HG03442 (cell line): ENCODE results near the gene PRKAB1.
"Not testable (repeated sequence)": the region's sequence is repeated elsewhere in the genome, so short reads cannot be mapped to it uniquely, and the experiment has no call there.

ENCODE experiments used
- ATAC-seq: cut with Tn5 transposase; IDR thresholded peaks from one replicate; pipeline ENCODE4 v1.9.1; 2021; ENCODE audit warnings: mild to moderate bottlenecking, moderate library complexity; ENCODE audit not compliant: unreplicated experiment

The PRKAB1 gene

GRCh38 chr12:119683413-119683812 is 15.5 kb downstream of the PRKAB1 start:
- ATAC-seq: no peak

- ATAC-seq: no peak
These were observed 15.9 kb downstream of the PRKAB1 start for GRCh38 chr12:119683816-119684215.

GRCh38 chr12:119684711-119685369 is 16.9 kb downstream of the PRKAB1 start:
- ATAC-seq: no peak

DNA sequence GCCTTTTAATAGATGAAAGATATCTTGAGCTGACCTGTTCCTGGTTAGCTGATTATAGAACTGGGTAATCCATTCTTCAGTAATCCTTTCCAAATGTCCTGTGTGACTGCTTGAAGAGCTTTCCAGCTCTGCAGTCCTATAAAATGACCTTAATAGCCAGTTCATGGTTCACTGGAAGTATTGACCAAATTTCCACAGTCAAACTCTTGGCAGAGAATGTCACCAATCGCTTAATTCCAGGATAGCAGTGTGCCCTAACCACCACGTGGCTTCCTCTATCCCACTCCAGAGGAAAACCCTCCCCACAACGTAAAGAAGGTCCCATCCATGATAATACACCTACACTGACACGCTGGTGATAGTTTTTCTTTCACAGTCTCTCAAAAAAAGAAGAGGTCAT is 17.4 kb downstream of the PRKAB1 start:
- ATAC-seq: no peak

DNA sequence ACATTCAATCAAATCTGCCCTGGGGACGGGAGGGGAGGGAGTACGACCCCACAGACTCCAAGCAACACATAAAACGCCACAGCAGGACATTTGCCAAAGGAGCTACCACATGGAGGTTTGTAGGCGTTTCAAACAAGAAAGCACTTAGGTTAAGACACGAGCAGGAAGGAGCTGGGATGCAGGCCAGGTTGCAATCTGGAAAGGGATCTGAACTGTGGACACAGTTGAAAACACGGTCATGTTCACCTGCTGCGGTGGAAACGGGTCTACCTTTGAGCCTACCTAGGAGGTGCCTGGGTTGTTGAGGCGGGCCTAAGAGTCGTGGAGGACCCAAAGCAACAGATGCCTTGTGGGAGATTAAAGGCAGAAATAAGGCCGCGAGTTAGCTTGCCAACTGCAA is 18.4 kb downstream of the PRKAB1 start:
- no peak for ATAC-seq

DNA sequence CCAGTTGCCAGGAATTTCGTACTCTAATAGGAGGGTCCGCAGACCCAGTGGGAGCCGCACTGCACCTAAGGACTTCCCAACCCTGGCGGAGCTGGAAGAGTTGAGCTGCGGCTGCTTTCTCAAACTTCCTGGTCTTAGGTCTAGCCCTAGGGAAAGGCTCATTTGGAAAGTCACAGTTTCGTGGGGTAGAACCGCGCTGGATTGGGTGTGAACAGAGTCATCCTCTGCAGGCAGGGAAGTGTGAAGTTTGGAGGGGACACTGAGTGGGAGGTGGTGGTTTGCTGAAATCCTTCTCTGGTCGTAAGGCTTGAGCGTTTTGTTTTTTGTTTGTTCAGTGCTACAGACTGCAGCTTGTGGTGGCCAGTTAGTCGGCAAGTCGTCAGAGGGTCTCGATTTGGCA is 18.8 kb downstream of the PRKAB1 start:
- no peak for ATAC-seq

DNA sequence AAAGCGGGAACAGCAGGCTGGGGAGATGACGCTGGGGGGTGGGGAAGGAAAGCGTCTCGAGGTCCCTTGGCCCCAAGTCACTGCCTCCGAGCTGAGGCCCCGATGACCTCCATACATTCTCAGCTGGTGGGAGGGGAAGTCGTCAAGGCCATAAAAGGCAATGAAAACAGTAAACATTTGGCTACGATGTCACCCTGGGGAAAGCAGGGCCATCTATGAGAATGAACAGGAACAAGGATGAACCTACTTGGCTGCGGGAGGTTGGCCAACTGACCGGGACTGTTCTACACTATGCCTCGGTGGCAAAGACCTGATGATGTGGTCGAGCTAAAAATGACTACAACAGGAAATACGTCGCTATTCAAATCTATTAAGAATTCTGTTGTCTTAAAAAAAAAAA is 19.5 kb downstream of the PRKAB1 start:
- ATAC-seq: no peak

- no peak for ATAC-seq
These were observed 19.9 kb downstream of the PRKAB1 start for GRCh38 chr12:119687879-119688278.

DNA sequence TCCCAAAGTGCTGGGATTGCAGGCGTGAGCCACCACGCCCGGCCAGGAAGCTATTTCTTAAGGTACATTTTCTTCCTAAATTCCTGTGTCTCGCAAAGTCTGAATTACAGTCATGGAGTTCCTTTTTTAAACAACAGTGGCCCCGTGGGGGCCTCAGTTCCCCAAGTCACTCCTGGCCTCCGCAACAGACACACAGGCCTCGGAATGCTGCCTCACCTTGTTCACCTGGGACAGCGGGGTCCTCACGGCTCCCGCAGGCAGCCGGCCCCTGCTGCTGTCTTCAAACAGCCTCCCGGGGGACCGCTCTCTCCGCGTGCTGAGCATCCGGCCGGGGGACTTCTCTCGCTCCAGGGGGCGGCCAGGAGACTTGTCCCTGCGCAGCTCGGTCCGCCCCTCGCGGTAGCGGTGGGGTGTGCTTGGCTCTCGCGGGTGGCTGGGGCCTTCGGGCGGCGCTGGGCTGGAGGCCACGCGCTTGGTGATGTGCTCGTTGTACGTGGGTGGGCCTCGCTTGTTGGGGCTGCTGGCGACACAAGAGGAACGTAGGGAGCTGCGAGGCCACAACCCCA is 22.1 kb downstream of the PRKAB1 start:
- ATAC-seq: no peak

GRCh38 chr12:119691202-119691810 is 23.4 kb downstream of the PRKAB1 start:
- no peak for ATAC-seq

- ATAC-seq: no peak
These were observed 24.5 kb downstream of the PRKAB1 start for GRCh38 chr12:119692410-119692809.

DNA sequence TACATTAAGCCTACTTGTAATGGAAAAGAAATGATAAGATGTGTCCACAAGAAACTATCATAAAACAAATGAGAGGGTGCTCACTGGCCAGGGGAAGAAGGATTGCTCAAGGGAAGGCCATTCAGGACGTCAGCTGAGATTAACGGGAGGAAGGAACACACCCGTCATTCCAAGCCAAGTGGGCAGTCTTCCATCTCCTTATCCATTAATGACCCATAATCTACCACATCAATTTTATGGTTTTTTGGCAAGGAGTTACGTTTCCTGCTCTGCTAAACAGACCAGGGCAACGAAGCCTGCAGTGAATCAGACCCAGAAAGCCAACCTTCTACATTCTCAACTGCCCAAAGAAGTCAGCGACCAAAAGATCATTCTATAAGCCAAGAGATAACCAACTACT is 25.1 kb downstream of the PRKAB1 start:
- no peak for ATAC-seq

DNA sequence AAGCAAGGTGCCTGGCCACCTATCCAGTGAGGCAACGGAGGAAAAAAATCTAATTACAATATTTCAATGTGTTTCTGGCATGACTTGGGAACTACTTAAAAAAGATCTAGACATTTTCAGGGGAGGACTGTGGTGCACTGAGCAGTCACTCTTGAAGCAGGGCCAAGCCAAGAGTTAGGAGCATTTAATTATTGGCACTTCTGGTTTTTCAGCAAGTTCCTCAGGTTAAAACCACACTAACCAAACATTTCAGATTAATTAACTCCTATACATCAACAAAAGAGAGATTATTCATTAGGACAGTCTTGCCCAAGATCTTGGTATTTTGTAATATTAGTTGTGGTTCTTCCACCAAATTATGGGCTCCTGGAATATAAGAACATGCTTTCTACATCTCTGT is 25.6 kb downstream of the PRKAB1 start:
- no peak for ATAC-seq

- no peak for ATAC-seq
These were observed 26.2 kb downstream of the PRKAB1 start for GRCh38 chr12:119694111-119694510.

DNA sequence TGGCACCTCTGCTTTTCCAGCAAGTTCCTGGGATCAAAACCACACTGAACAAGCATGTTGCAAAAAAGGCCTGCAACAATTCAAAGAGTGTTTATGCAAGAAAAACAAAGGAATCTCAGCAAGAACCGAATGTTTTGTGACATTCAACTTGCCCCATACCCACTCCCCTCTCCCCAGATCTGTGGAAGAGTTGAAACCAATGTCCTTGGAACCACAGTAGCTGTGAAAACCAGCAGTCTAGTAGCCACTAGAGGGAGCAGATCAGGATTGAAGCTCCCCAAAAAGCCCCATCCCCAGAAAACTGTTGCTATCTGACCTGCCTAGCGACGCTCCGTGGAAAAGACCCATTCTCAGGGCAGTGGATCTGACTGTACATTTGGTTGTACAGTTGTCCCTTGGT is 27.1 kb downstream of the PRKAB1 start:
- no peak for ATAC-seq

- no peak for ATAC-seq
These were observed 29.0 kb downstream of the PRKAB1 start for GRCh38 chr12:119696943-119697342.

DNA sequence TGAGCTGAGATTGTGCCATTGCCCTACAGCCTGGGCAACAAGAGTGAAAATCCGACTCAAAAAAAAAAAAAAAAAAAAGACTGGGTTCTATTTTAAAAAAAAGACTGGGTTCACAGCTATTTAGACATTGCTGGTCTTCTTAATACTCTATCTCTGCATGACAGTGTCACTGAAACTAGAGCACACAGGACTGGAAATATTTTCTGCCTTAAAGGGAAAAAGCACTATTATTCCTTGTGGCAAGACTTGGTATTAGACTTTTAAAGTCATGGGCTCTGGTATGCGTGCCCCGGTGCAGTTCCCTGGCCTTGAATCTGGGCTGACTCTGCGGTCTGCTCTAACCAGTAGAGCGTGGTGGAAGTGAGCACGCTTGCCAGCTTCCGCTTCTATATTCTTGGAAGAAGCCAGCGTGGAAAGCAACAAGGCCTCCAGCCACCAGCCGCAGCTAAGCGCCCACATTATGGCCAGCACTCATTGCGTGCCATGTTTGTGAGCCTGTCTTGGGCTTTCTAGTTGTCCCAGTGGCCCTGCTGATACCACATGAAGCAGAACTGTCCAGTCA is 31.3 kb downstream of the PRKAB1 start:
- ATAC-seq: no peak

- no peak for ATAC-seq
These were observed 32.1 kb downstream of the PRKAB1 start for GRCh38 chr12:119700078-119700477.

GRCh38 chr12:119704065-119704747 is 36.3 kb downstream of the PRKAB1 start:
- no peak for ATAC-seq

- no peak for ATAC-seq
These were observed 37.2 kb downstream of the PRKAB1 start for GRCh38 chr12:119705182-119705581.

DNA sequence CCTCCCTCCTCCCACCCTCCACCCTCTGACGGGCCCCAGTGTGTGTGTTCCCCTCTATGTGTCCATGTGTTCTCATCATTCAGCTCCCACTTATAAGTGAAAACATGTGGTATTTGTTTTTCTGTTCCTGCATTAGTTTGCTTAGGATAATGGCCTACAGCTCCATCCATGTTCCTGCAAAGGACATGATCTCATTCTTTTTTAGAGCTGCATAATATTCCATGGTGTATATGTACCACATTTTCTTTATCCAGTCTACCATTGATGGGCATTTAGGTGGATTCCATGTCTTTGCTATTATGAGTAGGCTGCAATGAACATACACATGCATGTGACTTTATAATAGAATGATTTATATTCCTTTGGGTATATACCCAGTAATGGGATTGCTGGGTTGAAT is 38.5 kb downstream of the PRKAB1 start:
- not testable (repeated sequence) for ATAC-seq
